Measurements from ENCODE around the gene PPHLN1. TPM values are rescaled to one million over a fixed set of nuclear protein-coding genes. Genes with fewer than 3 reads are reported as not detected.

PPHLN1 gene
- total RNA-seq, 1 donor from 2014 or later: 57.2 TPM

DNA sequence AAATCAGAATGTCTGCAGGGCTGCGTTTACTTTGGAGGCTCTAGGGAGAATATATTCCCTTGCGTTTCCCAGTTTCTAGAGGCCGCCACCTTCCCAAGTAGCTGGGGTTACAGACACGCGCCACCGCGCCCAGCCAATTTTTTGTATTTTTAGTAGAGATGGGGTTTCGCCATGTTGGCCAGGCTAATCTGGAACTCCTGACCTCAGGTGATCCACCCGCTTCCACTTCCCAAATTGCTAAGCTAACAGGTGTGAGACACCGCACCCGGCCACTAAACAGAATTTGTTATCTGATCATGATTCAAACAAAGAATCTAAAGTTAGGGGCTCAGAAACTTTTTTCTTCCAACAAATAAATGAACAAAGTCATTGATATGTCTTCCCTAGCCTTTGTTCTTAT is 114.6 kb downstream of the PPHLN1 start:
- TF ChIP-seq, protein P1, sequence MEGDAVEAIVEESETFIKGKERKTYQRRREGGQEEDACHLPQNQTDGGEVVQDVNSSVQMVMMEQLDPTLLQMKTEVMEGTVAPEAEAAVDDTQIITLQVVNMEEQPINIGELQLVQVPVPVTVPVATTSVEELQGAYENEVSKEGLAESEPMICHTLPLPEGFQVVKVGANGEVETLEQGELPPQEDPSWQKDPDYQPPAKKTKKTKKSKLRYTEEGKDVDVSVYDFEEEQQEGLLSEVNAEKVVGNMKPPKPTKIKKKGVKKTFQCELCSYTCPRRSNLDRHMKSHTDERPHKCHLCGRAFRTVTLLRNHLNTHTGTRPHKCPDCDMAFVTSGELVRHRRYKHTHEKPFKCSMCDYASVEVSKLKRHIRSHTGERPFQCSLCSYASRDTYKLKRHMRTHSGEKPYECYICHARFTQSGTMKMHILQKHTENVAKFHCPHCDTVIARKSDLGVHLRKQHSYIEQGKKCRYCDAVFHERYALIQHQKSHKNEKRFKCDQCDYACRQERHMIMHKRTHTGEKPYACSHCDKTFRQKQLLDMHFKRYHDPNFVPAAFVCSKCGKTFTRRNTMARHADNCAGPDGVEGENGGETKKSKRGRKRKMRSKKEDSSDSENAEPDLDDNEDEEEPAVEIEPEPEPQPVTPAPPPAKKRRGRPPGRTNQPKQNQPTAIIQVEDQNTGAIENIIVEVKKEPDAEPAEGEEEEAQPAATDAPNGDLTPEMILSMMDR (IDR thresholded peaks at IDR 0.05; ENCODE audit: insufficient read depth, low read length, poor library complexity, severe bottlenecking): no peak
- H3K27me3 ChIP-seq (ENCODE audit: control insufficient read depth, insufficient read depth, low read length): no peaks in the 10 kb centered on the region
- DNase-seq (ENCODE audit: low read depth): no peak
- H3K4me3 ChIP-seq (ENCODE audit: low read depth, low read length): no peak overlapping the region
- no peaks in the 10 kb centered on the region for H3K36me3 ChIP-seq (ENCODE audit: control insufficient read depth, insufficient read depth, low read length)

DNA sequence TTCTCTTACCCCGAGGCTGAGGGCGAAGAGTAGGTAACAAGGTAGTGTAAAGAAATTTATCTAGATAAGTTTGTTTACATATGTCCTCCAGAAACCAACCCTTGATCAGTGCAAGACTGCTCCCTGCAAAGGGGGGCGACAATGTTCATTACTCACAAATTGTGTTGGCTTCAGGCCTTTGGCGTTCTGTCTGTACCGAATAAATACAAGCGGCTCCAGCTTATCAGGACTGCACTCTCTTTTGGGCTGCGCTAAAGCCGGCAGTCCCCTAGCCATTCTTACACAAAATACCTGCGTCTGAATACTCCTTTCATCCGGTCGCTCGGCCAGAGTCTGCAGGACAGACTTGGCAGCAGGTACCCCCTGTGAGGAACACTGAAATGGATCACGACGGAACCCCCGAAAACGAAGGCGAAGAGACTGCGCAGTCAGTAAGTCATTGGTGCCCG is 116.4 kb downstream of the PPHLN1 start:
- Histone ChIP-seq H3K36me3 (ENCODE audit: control insufficient read depth, insufficient read depth, low read length) (no peaks in the 10 kb centered on the region), H3K4me3 (ENCODE audit: low read depth, low read length) (no peak overlapping the region), H3K27me3 (ENCODE audit: control insufficient read depth, insufficient read depth, low read length) (no peaks in the 10 kb centered on the region)
- no peak for DNase-seq (ENCODE audit: low read depth)
- TF ChIP-seq, protein P1 (IDR thresholded peaks at IDR 0.05; ENCODE audit: insufficient read depth, low read length, poor library complexity, severe bottlenecking): no peak

DNA sequence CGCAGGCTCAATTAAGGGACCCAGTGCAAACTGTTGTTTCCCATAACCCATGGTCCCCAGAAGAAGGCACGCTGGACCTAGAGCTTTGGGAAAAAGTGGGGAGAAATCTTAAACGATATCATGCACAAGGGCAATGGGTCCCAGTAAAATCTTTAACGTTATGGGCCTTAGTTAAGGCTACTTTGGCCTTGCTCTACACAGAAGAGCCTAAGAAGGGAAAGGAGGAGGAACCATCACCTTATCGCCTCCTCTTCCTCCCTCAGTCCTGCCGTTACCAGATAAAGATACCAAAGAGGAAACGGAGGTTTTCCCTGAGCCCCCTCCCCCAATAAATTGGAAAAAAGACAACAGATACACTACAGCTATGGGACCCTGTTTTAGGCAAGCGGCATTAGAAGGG is 116.9 kb downstream of the PPHLN1 start:
- H3K36me3 ChIP-seq (ENCODE audit: control insufficient read depth, insufficient read depth, low read length): no peaks in the 10 kb centered on the region
- H3K27me3 ChIP-seq (ENCODE audit: control insufficient read depth, insufficient read depth, low read length): no peaks in the 10 kb centered on the region
- TF ChIP-seq, protein P1 (IDR thresholded peaks at IDR 0.05; ENCODE audit: insufficient read depth, low read length, poor library complexity, severe bottlenecking): no peak
- no peak for DNase-seq (ENCODE audit: low read depth)
- no peak overlapping the region for H3K4me3 ChIP-seq (ENCODE audit: low read depth, low read length)

DNA sequence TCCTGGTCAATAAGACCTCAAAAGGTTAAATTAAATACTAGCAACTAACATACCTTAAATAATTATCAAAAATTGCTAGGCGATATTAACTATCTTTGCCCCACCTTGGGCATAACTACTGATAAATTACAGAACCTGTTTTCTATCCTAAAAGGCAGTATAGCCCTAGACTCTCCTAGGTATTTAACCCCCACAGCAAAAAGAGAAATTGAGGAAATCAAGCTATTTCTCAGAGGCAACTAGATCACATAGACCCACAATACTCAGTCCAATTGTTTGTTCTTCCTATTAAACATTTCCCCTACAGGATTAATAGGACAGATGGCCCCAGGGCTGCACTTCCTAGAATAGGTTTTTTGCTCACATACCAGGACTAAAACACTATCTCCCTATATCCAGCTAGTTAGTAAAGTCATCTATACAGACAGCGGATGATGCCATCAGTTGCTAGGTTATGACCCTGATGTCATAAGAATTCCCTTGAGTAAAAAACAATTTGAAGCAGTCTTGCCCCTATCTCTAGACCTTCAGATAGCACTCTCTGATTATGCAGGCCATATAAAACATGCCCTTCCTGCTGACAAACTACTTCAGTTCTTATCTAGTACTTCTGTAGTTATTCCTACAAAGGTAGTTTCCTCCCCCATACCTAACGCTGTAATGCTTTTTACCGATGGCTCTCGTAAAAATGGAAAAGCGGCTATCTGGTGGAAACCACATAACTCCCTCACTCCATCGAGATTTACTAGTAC is 118.4 kb downstream of the PPHLN1 start:
- no peaks in the 10 kb centered on the region for H3K36me3 ChIP-seq (ENCODE audit: control insufficient read depth, insufficient read depth, low read length)

DNA sequence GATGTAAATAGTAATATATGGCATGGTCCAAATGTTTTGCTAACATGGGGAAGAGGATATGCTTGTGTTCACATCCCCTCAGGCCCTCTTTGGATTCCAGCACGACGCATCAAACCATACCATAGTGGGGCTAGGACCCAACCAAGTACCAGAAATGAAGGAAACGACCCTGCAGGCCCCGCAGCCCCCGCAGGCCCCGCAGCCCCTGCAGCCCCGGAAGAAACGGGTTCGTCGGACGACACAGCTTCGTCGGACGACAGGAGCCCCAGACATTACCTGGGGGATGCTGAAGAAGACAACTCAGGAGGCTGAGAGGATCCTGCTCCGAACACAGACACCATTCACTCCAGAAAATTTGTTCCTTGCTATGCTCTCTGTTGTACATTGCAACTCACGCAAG is 119.9 kb downstream of the PPHLN1 start:
- no peak for DNase-seq (ENCODE audit: low read depth)
- TF ChIP-seq, protein P1 (IDR thresholded peaks at IDR 0.05; ENCODE audit: insufficient read depth, low read length, poor library complexity, severe bottlenecking): no peak
- Histone ChIP-seq H3K27me3 (ENCODE audit: control insufficient read depth, insufficient read depth, low read length) (no peaks in the 10 kb centered on the region), H3K4me3 (ENCODE audit: low read depth, low read length) (no peak overlapping the region), H3K36me3 (ENCODE audit: control insufficient read depth, insufficient read depth, low read length) (no peaks in the 10 kb centered on the region)

More for the DNA sequence above, 118.4 kb downstream of the PPHLN1 start:
- DNase-seq (ENCODE audit: low read depth): no peak
- Histone ChIP-seq H3K27me3 (ENCODE audit: control insufficient read depth, insufficient read depth, low read length) (no peaks in the 10 kb centered on the region), H3K4me3 (ENCODE audit: low read depth, low read length) (no peak overlapping the region)
- TF ChIP-seq, protein P1 (IDR thresholded peaks at IDR 0.05; ENCODE audit: insufficient read depth, low read length, poor library complexity, severe bottlenecking): no peak

DNA sequence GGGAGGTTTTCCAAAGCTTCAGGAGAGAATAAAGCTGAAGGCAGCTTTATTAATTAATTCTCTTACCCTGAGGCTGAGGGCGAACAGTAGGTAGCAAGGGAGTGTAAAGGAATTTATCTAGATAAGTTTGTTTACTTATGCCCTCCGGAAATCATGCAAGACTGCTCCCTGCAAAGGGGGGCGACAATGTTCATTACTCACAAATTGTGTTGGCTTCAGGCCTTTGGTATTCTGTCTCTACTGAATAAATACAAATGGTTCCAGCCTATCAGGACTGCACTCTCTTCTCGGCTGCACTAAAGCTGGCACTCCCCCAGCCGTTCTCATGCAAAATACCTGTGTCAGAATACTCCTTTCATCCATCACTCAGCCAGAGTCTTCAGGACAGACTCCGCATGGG is 120.8 kb downstream of the PPHLN1 start:
- Histone ChIP-seq H3K36me3 (ENCODE audit: control insufficient read depth, insufficient read depth, low read length) (no peaks in the 10 kb centered on the region), H3K4me3 (ENCODE audit: low read depth, low read length) (no peak overlapping the region), H3K27me3 (ENCODE audit: control insufficient read depth, insufficient read depth, low read length) (no peaks in the 10 kb centered on the region)
- peak; percentile 39 for DNase-seq (ENCODE audit: low read depth)
- TF ChIP-seq, protein P1 (IDR thresholded peaks at IDR 0.05; ENCODE audit: insufficient read depth, low read length, poor library complexity, severe bottlenecking): no peak
